Measurements from ENCODE around the gene PTGS1.
"Not testable (repeated sequence)": the region's sequence is repeated elsewhere in the genome, so short reads cannot be mapped to it uniquely, and the experiment has no call there.

Gene PTGS1

DNA sequence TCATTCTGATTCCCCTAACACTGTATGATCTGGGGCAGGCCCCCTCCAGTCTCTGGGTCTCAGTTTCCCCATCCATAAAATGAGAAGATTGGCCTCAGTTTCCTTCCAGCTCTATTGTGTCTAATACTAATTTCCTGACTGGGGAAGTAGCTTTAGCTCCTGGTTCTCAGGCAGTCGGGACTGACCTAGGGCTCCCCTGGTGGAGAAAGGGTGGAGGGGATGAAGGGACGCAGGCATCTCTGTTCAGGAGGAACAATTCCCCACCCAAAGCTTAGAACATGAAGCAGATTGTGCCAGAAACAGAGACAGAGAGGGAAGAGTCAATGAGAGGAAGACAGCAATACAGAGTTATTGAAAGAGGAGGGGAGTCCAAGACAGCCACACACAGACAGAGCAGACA, 14.2 kb upstream of the PTGS1 start:
- Histone ChIP-seq H3K27me3 (ENCODE audit: insufficient read depth, low read length, poor library complexity, severe bottlenecking) (no peaks in the 10 kb centered on the region), H3K4me1 (ENCODE audit: insufficient read depth, low read length, poor library complexity, severe bottlenecking) (no peaks in the 10 kb centered on the region), H3K36me3 (ENCODE audit: insufficient read depth, low read length) (no peaks in the 10 kb centered on the region), H4K20me1 (ENCODE audit: insufficient read depth, low read length, poor library complexity, severe bottlenecking) (no peaks in the 10 kb centered on the region), H3F3A (ENCODE audit: low read depth) (no peaks in the 10 kb centered on the region), H2AFZ (ENCODE audit: low read length) (no peak overlapping the region), H3K9me3 (ENCODE audit: insufficient read depth, low read depth, low read length) (no peaks in the 10 kb centered on the region), H3K4me3 (ENCODE audit: low read length, poor library complexity, severe bottlenecking) (no peak overlapping the region), H3K9me2 (replicated peaks; ENCODE audit: low read depth, low read length) (no peaks in the 10 kb centered on the region), H3K9ac (ENCODE audit: low read depth, low read length, poor library complexity, severe bottlenecking) (no peak overlapping the region), H3K4me2 (ENCODE audit: low read depth, low read length, poor library complexity, severe bottlenecking) (no peak overlapping the region), H3K79me2 (ENCODE audit: insufficient read depth, low read length) (no peaks in the 10 kb centered on the region)
- TF ChIP-seq EZH2phosphoT487 (IDR thresholded peaks at IDR 0.05; ENCODE audit: borderline replicate concordance) (no peak), CTCF (conservative IDR thresholded peaks at IDR 0.05; ENCODE audit: low read length) (peak; percentile 57)

GRCh38 chr9:122360891-122361290, 9.9 kb upstream of the PTGS1 start:
- TF ChIP-seq CTCF (conservative IDR thresholded peaks at IDR 0.05; ENCODE audit: low read length) = no peak
- no peak for TF ChIP-seq EZH2phosphoT487 (IDR thresholded peaks at IDR 0.05; ENCODE audit: borderline replicate concordance)
- Histone ChIP-seq H3K4me3 (ENCODE audit: low read length, poor library complexity, severe bottlenecking) (no peak overlapping the region), H4K20me1 (ENCODE audit: insufficient read depth, low read length, poor library complexity, severe bottlenecking) (no peaks in the 10 kb centered on the region), H3K4me2 (ENCODE audit: low read depth, low read length, poor library complexity, severe bottlenecking) (no peak overlapping the region), H3F3A (ENCODE audit: low read depth) (no peaks in the 10 kb centered on the region), H3K9me3 (ENCODE audit: insufficient read depth, low read depth, low read length) (no peaks in the 10 kb centered on the region), H3K27me3 (ENCODE audit: insufficient read depth, low read length, poor library complexity, severe bottlenecking) (no peaks in the 10 kb centered on the region), H3K9ac (ENCODE audit: low read depth, low read length, poor library complexity, severe bottlenecking) (no peak overlapping the region), H3K4me1 (ENCODE audit: insufficient read depth, low read length, poor library complexity, severe bottlenecking) (no peaks in the 10 kb centered on the region), H3K9me2 (replicated peaks; ENCODE audit: low read depth, low read length) (no peaks in the 10 kb centered on the region), H3K79me2 (ENCODE audit: insufficient read depth, low read length) (no peaks in the 10 kb centered on the region), H3K36me3 (ENCODE audit: insufficient read depth, low read length) (no peaks in the 10 kb centered on the region), H2AFZ (ENCODE audit: low read length) (no peak overlapping the region)

GRCh38 chr9:122363131-122363530, 7.7 kb upstream of the PTGS1 start:
- H3K4me2 ChIP-seq (ENCODE audit: low read depth, low read length, poor library complexity, severe bottlenecking); H3K36me3 ChIP-seq (ENCODE audit: insufficient read depth, low read length); H3K4me3 ChIP-seq (ENCODE audit: low read length, poor library complexity, severe bottlenecking); H3K27me3 ChIP-seq (ENCODE audit: insufficient read depth, low read length, poor library complexity, severe bottlenecking); H3K4me1 ChIP-seq (ENCODE audit: insufficient read depth, low read length, poor library complexity, severe bottlenecking); H3K9me2 ChIP-seq (replicated peaks; ENCODE audit: low read depth, low read length); H3K9ac ChIP-seq (ENCODE audit: low read depth, low read length, poor library complexity, severe bottlenecking); H3K79me2 ChIP-seq (ENCODE audit: insufficient read depth, low read length); H3K9me3 ChIP-seq (ENCODE audit: insufficient read depth, low read depth, low read length); H2AFZ ChIP-seq (ENCODE audit: low read length); H4K20me1 ChIP-seq (ENCODE audit: insufficient read depth, low read length, poor library complexity, severe bottlenecking); H3F3A ChIP-seq (ENCODE audit: low read depth): not testable (repeated sequence)

GRCh38 chr9:122364117-122364782, 6.6 kb upstream of the PTGS1 start:
- Histone ChIP-seq H3F3A (ENCODE audit: low read depth) (no peaks in the 10 kb centered on the region), H3K27me3 (ENCODE audit: insufficient read depth, low read length, poor library complexity, severe bottlenecking) (no peaks in the 10 kb centered on the region), H4K20me1 (ENCODE audit: insufficient read depth, low read length, poor library complexity, severe bottlenecking) (no peaks in the 10 kb centered on the region), H3K9me3 (ENCODE audit: insufficient read depth, low read depth, low read length) (no peaks in the 10 kb centered on the region), H3K36me3 (ENCODE audit: insufficient read depth, low read length) (no peaks in the 10 kb centered on the region), H3K4me2 (ENCODE audit: low read depth, low read length, poor library complexity, severe bottlenecking) (no peak overlapping the region), H3K4me3 (ENCODE audit: low read length, poor library complexity, severe bottlenecking) (no peak overlapping the region), H3K79me2 (ENCODE audit: insufficient read depth, low read length) (no peaks in the 10 kb centered on the region), H3K9ac (ENCODE audit: low read depth, low read length, poor library complexity, severe bottlenecking) (no peak overlapping the region), H3K9me2 (replicated peaks; ENCODE audit: low read depth, low read length) (no peaks in the 10 kb centered on the region), H2AFZ (ENCODE audit: low read length) (no peak overlapping the region), H3K4me1 (ENCODE audit: insufficient read depth, low read length, poor library complexity, severe bottlenecking) (no peaks in the 10 kb centered on the region)
- TF ChIP-seq CTCF (conservative IDR thresholded peaks at IDR 0.05; ENCODE audit: low read length) (no peak), EZH2phosphoT487 (IDR thresholded peaks at IDR 0.05; ENCODE audit: borderline replicate concordance) (no peak)

Measured in Loucy (cell line).